PC-9 (cell line): ENCODE data around the gene UPB1. TPM values are rescaled to one million over a fixed set of nuclear protein-coding genes. Genes with fewer than 3 reads are reported as not detected.
"Not testable (repeated sequence)": the region's sequence is repeated elsewhere in the genome, so short reads cannot be mapped to it uniquely, and the experiment has no call there.

Experiments
- BruUV-seq: library from RNA; stranded (reverse); fragments of 400-500 nt; replicated peaks from 2 replicates; lab custom pipeline; 2021; lab: Mats Ljungman, UMichigan
- CTCF ChIA-PET: fragments of 300-600 bp; sonication (Branson Sonifier 250); formaldehyde crosslinking; loops from one replicate; lab custom pipeline; 2022; ENCODE audit warnings: antibody characterized with exemption; lab: Charles Lee
- POLR2A ChIA-PET: fragments of 300-600 bp; sonication (Branson Sonifier 250); formaldehyde crosslinking; loops from one replicate; lab custom pipeline; 2022; ENCODE audit warnings: antibody characterized with exemption; ENCODE audit not compliant: unreplicated experiment; lab: Charles Lee
- DNase-seq, 2 experiments: peaks; one replicate each; pipeline versions ENCODE4 v3.0.0 to v3.0.0-alpha.2; 2015 to 2022; ENCODE audit warnings: mixed read lengths in 1 of 2
- H2AFZ ChIP-seq: fragments of 200-600 bp; sonication (generic); 2 replicates; pipeline ENCODE4 v1.8.1; 2017; ENCODE audit warnings: antibody characterized with exemption
- H3F3A ChIP-seq: fragments of 200-600 bp; sonication (generic); 2 replicates; pipeline ENCODE4 v1.8.1; 2017; ENCODE audit warnings: antibody characterized with exemption, mild to moderate bottlenecking, low read depth; ENCODE audit not compliant: insufficient read depth
- H3K27ac ChIP-seq: fragments of 200-600 bp; sonication (generic); 2 replicates; pipeline ENCODE4 v1.6.1; 2016; ENCODE audit warnings: mixed run types
- H3K27me3 ChIP-seq: fragments of 200-600 bp; sonication (generic); 2 replicates; pipeline ENCODE4 v1.6.1; 2016; ENCODE audit warnings: low read depth, mixed run types; ENCODE audit not compliant: insufficient read depth
- H3K36me3 ChIP-seq: fragments of 200-600 bp; sonication (generic); 2 replicates; pipeline ENCODE4 v1.6.1; 2016; ENCODE audit warnings: low read depth, mixed run types
- H3K4me1 ChIP-seq: fragments of 200-600 bp; sonication (generic); replicated peaks from 2 replicates; pipeline ENCODE4 v1.6.1; 2016; ENCODE audit warnings: mixed run types; ENCODE audit not compliant: insufficient read depth
- H3K4me2 ChIP-seq: fragments of 200-600 bp; sonication (generic); 2 replicates; pipeline ENCODE4 v1.6.1; 2017; ENCODE audit warnings: mixed run types
- H3K4me3 ChIP-seq: fragments of 200-600 bp; sonication (generic); 2 replicates; pipeline ENCODE4 v1.6.1; 2016; ENCODE audit warnings: mixed run types
- H3K79me2 ChIP-seq: fragments of 200-600 bp; sonication (generic); 2 replicates; pipeline ENCODE4 v1.6.1; 2017; ENCODE audit warnings: low read depth, mixed run types
- H3K9me2 ChIP-seq: fragments of 200-600 bp; sonication (generic); 2 replicates; pipeline ENCODE4 v1.8.1; 2017; ENCODE audit warnings: mild to moderate bottlenecking; ENCODE audit not compliant: insufficient read depth
- H3K9me3 ChIP-seq: fragments of 200-600 bp; sonication (generic); 2 replicates; pipeline ENCODE4 v1.8.1; 2016; ENCODE audit warnings: low read depth; ENCODE audit not compliant: insufficient read depth
- H4K20me1 ChIP-seq: fragments of 200-600 bp; sonication (generic); 2 replicates; pipeline ENCODE4 v1.8.1; 2017; ENCODE audit not compliant: insufficient read depth
- CTCF ChIP-seq: fragments of 200-600 bp; sonication (generic); conservative IDR thresholded peaks from 2 replicates; pipeline ENCODE4 v1.6.1; 2017; ENCODE audit warnings: mixed run types, antibody characterized with exemption, mild to moderate bottlenecking, moderate library complexity
- EZH2 ChIP-seq: fragments of 200-600 bp; sonication (generic); IDR thresholded peaks from 2 replicates; pipeline ENCODE4 v1.8.0; 2017; ENCODE audit warnings: antibody characterized with exemption, low read depth
- intact Hi-C: fragments of 100-400 bp; cut with micrococcal nuclease; formaldehyde crosslinking; loops from one replicate; pipeline ENCODE4 v1.10.0; 2022; ENCODE audit not compliant: unreplicated experiment
- total RNA-seq: library from RNA; stranded (reverse); gene quantifications from 2 replicates; pipeline ENCODE4 v1.2.3, GENCODE V29; 2021

UPB1 gene
- total RNA-seq, 1 experiment from 2014 or later: 0.17 TPM

- no peaks in the 10 kb centered on the region for H3F3A ChIP-seq
- no peak for TF ChIP-seq EZH2
- no peak for TF ChIP-seq CTCF
- H3K36me3 ChIP-seq: 0 out of 2 replicates have a peak, but pooled peaks cover 6% of the 10 kb centered on the region
- no peaks in the 10 kb centered on the region for H3K27me3 ChIP-seq
- no peaks in the 10 kb centered on the region for H3K9me2 ChIP-seq
- CTCF ChIA-PET: no interaction called here
- peaks cover 29% of the 10 kb centered on the region for H3K79me2 ChIP-seq
- no TSS peak for BruUV-seq
- H3K4me1 ChIP-seq: peaks cover 5% of the 10 kb centered on the region
- intact Hi-C loops: no loop called here
- DNase-seq: no peak
- no peak overlapping the region for H3K4me3 ChIP-seq
- no peak overlapping the region for H2AFZ ChIP-seq
- POLR2A ChIA-PET: no interaction called here
- H3K27ac ChIP-seq: no peak overlapping the region
- H4K20me1 ChIP-seq: no peaks in the 10 kb centered on the region; the same call in 1 of the 2 replicates
- H3K4me2 ChIP-seq: no peak overlapping the region
- no peaks in the 10 kb centered on the region for H3K9me3 ChIP-seq
These were observed 53.7 kb downstream of the UPB1 start for GRCh38 chr22:24548812-24549211.

GRCh38 chr22:24550028-24550901 is 55.1 kb downstream of the UPB1 start:
- no peaks in the 10 kb centered on the region for H3K27me3 ChIP-seq
- ChIA-PET CTCF (no interaction called here), POLR2A (no interaction called here)
- TF ChIP-seq CTCF (no peak), EZH2 (no peak)
- intact Hi-C loops: no loop called here
- no peak overlapping the region for H3K4me2 ChIP-seq
- no TSS peak for BruUV-seq
- H3K27ac ChIP-seq: no peak overlapping the region
- H3K9me2 ChIP-seq: no peaks in the 10 kb centered on the region
- H3K36me3 ChIP-seq: 0 out of 2 replicates have a peak, but pooled peaks cover 6% of the 10 kb centered on the region
- H3K4me1 ChIP-seq: peaks cover 7% of the 10 kb centered on the region
- H3K79me2 ChIP-seq: peaks cover 39% of the 10 kb centered on the region
- no peaks in the 10 kb centered on the region for H3K9me3 ChIP-seq
- no peak for DNase-seq
- no peak overlapping the region for H3K4me3 ChIP-seq
- H4K20me1 ChIP-seq: no peaks in the 10 kb centered on the region; the same call in 1 of the 2 replicates
- no peaks in the 10 kb centered on the region for H3F3A ChIP-seq
- H2AFZ ChIP-seq: no peak overlapping the region

- Histone ChIP-seq H3F3A (no peaks in the 10 kb centered on the region), H3K9me2 (no peaks in the 10 kb centered on the region), H3K4me3 (no peak overlapping the region), H3K79me2 (peaks cover 40% of the 10 kb centered on the region), H3K27me3 (no peaks in the 10 kb centered on the region), H3K36me3 (0 out of 2 replicates have a peak, but pooled peaks cover 6% of the 10 kb centered on the region), H3K27ac (no peak overlapping the region), H4K20me1 (no peaks in the 10 kb centered on the region; the same call in 1 of the 2 replicates), H3K9me3 (no peaks in the 10 kb centered on the region), H3K4me1 (peaks cover 7% of the 10 kb centered on the region), H3K4me2 (no peak overlapping the region), H2AFZ (no peak overlapping the region)
- no peak for DNase-seq
- TF ChIP-seq CTCF: no peak
- TF ChIP-seq EZH2: no peak
- no TSS peak for BruUV-seq
- POLR2A ChIA-PET: no interaction called here
- intact Hi-C loops: no loop called here
- CTCF ChIA-PET: no interaction called here
These were observed 55.8 kb downstream of the UPB1 start for GRCh38 chr22:24550902-24551435.

- peaks cover 11% of the 10 kb centered on the region; the same call in 1 of the 2 replicates for H3K36me3 ChIP-seq
- H3K4me3 ChIP-seq, BruUV-seq, H3K9me2 ChIP-seq, H3K9me3 ChIP-seq, H4K20me1 ChIP-seq, H2AFZ ChIP-seq, POLR2A ChIA-PET, H3F3A ChIP-seq, intact Hi-C loops, H3K27ac ChIP-seq, DNase-seq, H3K4me2 ChIP-seq, CTCF ChIA-PET, H3K27me3 ChIP-seq: not testable (repeated sequence)
- H3K79me2 ChIP-seq: peaks cover 58% of the 10 kb centered on the region
- peaks cover 20% of the 10 kb centered on the region for H3K4me1 ChIP-seq
These were observed 57.6 kb downstream of the UPB1 start for GRCh38 chr22:24552503-24553286.
